Astrocyte (in vitro differentiated cells and primary cell): ENCODE data around the gene C8B. TPM values are rescaled to one million over a fixed set of nuclear protein-coding genes. Genes with fewer than 3 reads are reported as not detected.

Experiments
- DNase-seq: peaks from one replicate; pipeline ENCODE4 v3.0.0-alpha.2; 2010; ENCODE audit warnings: low read depth
- FAIRE-seq: peaks from 2 replicates; lab custom pipeline; 2011; peaks lifted over from hg19 to GRCh38; lab: Jason Lieb, UNC
- H2AFZ ChIP-seq: 2 replicates; pipeline ENCODE4 v1.6.0; 2012; ENCODE audit warnings: low read depth, low read length, inconsistent platforms
- H3K27ac ChIP-seq: 2 replicates; pipeline ENCODE4 v1.5.1; 2011; ENCODE audit warnings: low read depth, low read length, inconsistent platforms
- H3K27me3 ChIP-seq: 2 replicates; pipeline ENCODE4 v1.6.0; 2011; ENCODE audit warnings: low read length, inconsistent platforms; ENCODE audit not compliant: insufficient read depth
- H3K36me3 ChIP-seq: 2 replicates; pipeline ENCODE4 v1.5.1; 2011; ENCODE audit warnings: low read length, inconsistent platforms; ENCODE audit not compliant: insufficient read depth
- H3K4me1 ChIP-seq: 2 replicates; pipeline ENCODE4 v1.5.1; 2011; ENCODE audit warnings: low read length, inconsistent platforms; ENCODE audit not compliant: insufficient read depth
- H3K4me2 ChIP-seq: 2 replicates; pipeline ENCODE4 v1.6.0; 2012; ENCODE audit warnings: low read length, inconsistent platforms
- H3K4me3 ChIP-seq: 2 replicates; pipeline ENCODE4 v1.5.1; 2011; ENCODE audit warnings: low read depth, mild to moderate bottlenecking, low read length, inconsistent platforms; ENCODE audit not compliant: insufficient read depth
- H3K79me2 ChIP-seq: 2 replicates; pipeline ENCODE4 v1.6.0; 2012; ENCODE audit warnings: mild to moderate bottlenecking, low read length, inconsistent platforms; ENCODE audit not compliant: insufficient read depth
- H3K9ac ChIP-seq: 2 replicates; pipeline ENCODE4 v1.6.0; 2012; ENCODE audit warnings: mild to moderate bottlenecking, low read length, inconsistent platforms
- H3K9me3 ChIP-seq: 2 replicates; pipeline ENCODE4 v1.5.1; 2012; ENCODE audit warnings: low read depth, mild to moderate bottlenecking, low read length, inconsistent platforms; ENCODE audit not compliant: insufficient read depth
- H4K20me1 ChIP-seq: 2 replicates; pipeline ENCODE4 v1.6.0; 2012; ENCODE audit warnings: low read length, inconsistent platforms; ENCODE audit not compliant: insufficient read depth
- H3K27ac Mint-ChIP-seq: one replicate; pipeline ENCODE4 v1.8.0; 2021; ENCODE audit warnings: mild to moderate bottlenecking, mixed read lengths; ENCODE audit not compliant: unreplicated experiment
- H3K27me3 Mint-ChIP-seq: one replicate; pipeline ENCODE4 v1.8.0; 2021; ENCODE audit warnings: low read depth, mixed read lengths; ENCODE audit not compliant: unreplicated experiment
- H3K36me3 Mint-ChIP-seq: one replicate; pipeline ENCODE4 v1.8.0; 2021; ENCODE audit warnings: low read depth, mixed read lengths; ENCODE audit not compliant: unreplicated experiment
- H3K4me1 Mint-ChIP-seq: one replicate; pipeline ENCODE4 v1.8.0; 2021; ENCODE audit warnings: low read depth, mixed read lengths; ENCODE audit not compliant: unreplicated experiment
- H3K4me3 Mint-ChIP-seq: one replicate; pipeline ENCODE4 v1.8.0; 2021; ENCODE audit warnings: mild to moderate bottlenecking, moderate library complexity, mixed read lengths; ENCODE audit not compliant: unreplicated experiment
- H3K9me3 Mint-ChIP-seq: one replicate; pipeline ENCODE4 v1.8.0; 2021; ENCODE audit warnings: mild to moderate bottlenecking, mixed read lengths; ENCODE audit not compliant: unreplicated experiment
- CTCF ChIP-seq: IDR thresholded peaks from 2 replicates; pipeline ENCODE4 v1.5.1; 2011; ENCODE audit warnings: low read depth, mild to moderate bottlenecking, inconsistent platforms, low read length, moderate library complexity; ENCODE audit not compliant: insufficient read depth
- EZH2 ChIP-seq: IDR thresholded peaks from 2 replicates; pipeline ENCODE4 v1.6.1; 2012; ENCODE audit warnings: mild to moderate bottlenecking, low read length, inconsistent platforms; ENCODE audit not compliant: insufficient read depth
- total RNA-seq: library from RNA; stranded (reverse); gene quantifications from 2 replicates; pipeline ENCODE4 v1.2.1, GENCODE V29; 2021

C8B gene
- total RNA-seq, 1 donor from 2014 or later: not detected

- Histone ChIP-seq H3K79me2 (no peaks in the 10 kb centered on the region), H3K36me3 (no peaks in the 10 kb centered on the region), H4K20me1 (no peaks in the 10 kb centered on the region), H2AFZ (no peak overlapping the region), H3K4me2 (no peak overlapping the region), H3K9ac (no peak overlapping the region), H3K4me1 (no peaks in the 10 kb centered on the region), H3K27ac (no peak overlapping the region), H3K9me3 (no peaks in the 10 kb centered on the region), H3K27me3 (no peaks in the 10 kb centered on the region), H3K4me3 (no peak overlapping the region)
- Mint-ChIP-seq H3K4me1 (peaks cover 1% of the 10 kb centered on the region), H3K27ac (no peak overlapping the region), H3K9me3 (peaks cover 2% of the 10 kb centered on the region), H3K36me3 (peaks cover 2% of the 10 kb centered on the region), H3K4me3 (no peak overlapping the region), H3K27me3 (peaks cover 24% of the 10 kb centered on the region)
- no peak for DNase-seq
- FAIRE-seq: no peak
- TF ChIP-seq EZH2: no peak
These were observed 48.5 kb downstream of the C8B start for GRCh38 chr1:56917356-56917755.

GRCh38 chr1:56916630-56917029 lies 49.2 kb downstream of the C8B start:
- H2AFZ ChIP-seq: no peak overlapping the region
- FAIRE-seq (no peak), DNase-seq (no peak)
- H3K36me3 ChIP-seq: no peaks in the 10 kb centered on the region
- H3K4me2 ChIP-seq: no peak overlapping the region
- no peaks in the 10 kb centered on the region for H3K9me3 ChIP-seq
- TF ChIP-seq CTCF: no peak
- TF ChIP-seq EZH2: no peak
- H3K4me3 ChIP-seq: no peak overlapping the region
- no peaks in the 10 kb centered on the region for H4K20me1 ChIP-seq
- peaks cover 2% of the 10 kb centered on the region for H3K9me3 Mint-ChIP-seq
- H3K9ac ChIP-seq: no peak overlapping the region
- H3K27me3 Mint-ChIP-seq: peaks cover 24% of the 10 kb centered on the region
- no peaks in the 10 kb centered on the region for H3K79me2 ChIP-seq
- no peaks in the 10 kb centered on the region for H3K27me3 ChIP-seq
- H3K4me1 Mint-ChIP-seq: peaks cover 1% of the 10 kb centered on the region
- H3K4me3 Mint-ChIP-seq: no peak overlapping the region
- H3K27ac Mint-ChIP-seq: no peak overlapping the region
- H3K4me1 ChIP-seq: no peaks in the 10 kb centered on the region
- H3K27ac ChIP-seq: no peak overlapping the region
- peaks cover 2% of the 10 kb centered on the region for H3K36me3 Mint-ChIP-seq

GRCh38 chr1:56915960-56916359 lies 49.9 kb downstream of the C8B start:
- FAIRE-seq (no peak), DNase-seq (no peak)
- Histone ChIP-seq H3K79me2 (no peaks in the 10 kb centered on the region), H3K9ac (no peak overlapping the region), H3K4me3 (no peak overlapping the region), H3K9me3 (no peaks in the 10 kb centered on the region), H3K36me3 (no peaks in the 10 kb centered on the region), H3K4me1 (peaks cover 2% of the 10 kb centered on the region), H4K20me1 (no peaks in the 10 kb centered on the region), H3K4me2 (no peak overlapping the region), H3K27me3 (no peaks in the 10 kb centered on the region), H2AFZ (no peak overlapping the region), H3K27ac (no peak overlapping the region)
- Mint-ChIP-seq H3K9me3 (peaks cover 2% of the 10 kb centered on the region), H3K27ac (no peak overlapping the region), H3K4me1 (peaks cover 6% of the 10 kb centered on the region), H3K4me3 (no peak overlapping the region), H3K27me3 (peaks cover 24% of the 10 kb centered on the region), H3K36me3 (peaks cover 2% of the 10 kb centered on the region)
- no peak for TF ChIP-seq EZH2
- TF ChIP-seq CTCF: no peak
